ENCODE data around the gene AKAP11.

The AKAP11 gene

DNA sequence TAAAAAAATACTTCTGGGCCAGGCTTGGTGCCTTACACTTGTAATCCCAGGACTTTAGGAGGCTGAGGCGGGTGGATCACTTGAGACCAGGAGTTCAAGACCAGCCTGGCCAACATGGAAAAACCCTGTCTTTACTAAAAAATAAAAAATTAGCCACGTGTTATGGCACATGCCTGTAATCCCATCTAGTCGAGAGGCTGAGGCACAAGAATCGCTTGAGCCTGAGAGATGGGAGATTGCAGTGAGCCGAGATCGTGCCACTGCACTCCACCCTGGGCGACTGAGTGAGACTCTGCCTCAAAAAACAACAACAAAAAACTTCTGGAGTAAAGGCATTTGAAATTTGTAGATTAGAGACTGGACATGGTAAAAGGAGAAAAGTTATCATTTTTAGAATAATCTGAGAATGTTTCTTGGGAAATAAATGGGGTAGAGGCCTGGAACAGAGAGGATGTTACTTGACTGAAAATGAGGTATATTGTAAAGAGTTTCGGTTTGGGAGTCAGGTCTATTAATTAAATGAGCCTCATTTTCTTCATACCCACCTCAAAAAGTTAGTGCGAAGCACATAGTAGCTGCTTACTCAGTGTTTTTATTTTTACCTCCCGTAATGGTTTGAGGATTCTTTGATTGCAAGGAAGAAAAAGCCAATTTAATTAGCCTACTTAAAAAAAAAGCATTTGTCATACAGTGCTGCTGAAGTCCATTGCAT lies 2.6 kb downstream of the AKAP11 start:
- no peak for DNase-seq (ENCODE audit: low read depth in 2 of 2)

GRCh38 chr13:42275098-42275471 lies 3.1 kb downstream of the AKAP11 start:
- no peak for DNase-seq (ENCODE audit: low read depth in 2 of 2)

DNA sequence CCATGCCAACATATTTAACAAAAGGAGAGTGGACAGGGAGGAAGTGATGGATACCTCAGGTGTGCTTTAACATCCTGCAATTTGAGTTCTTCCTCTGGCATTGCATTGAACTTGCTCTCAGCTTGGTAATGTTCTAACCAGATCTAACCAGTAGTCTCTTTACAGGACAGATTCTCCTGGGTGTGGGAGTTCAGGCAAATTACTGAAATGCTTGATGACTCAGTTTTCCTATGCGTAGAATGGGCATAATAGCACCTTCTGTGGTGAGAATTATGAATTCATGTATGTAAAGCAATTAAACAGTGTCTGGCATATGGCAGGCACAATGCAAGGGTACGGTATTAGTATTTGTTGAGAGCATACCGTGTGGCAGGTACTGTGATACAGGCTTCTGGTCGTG lies 3.6 kb downstream of the AKAP11 start:
- DNase-seq (ENCODE audit: low read depth in 2 of 2): no peak

DNA sequence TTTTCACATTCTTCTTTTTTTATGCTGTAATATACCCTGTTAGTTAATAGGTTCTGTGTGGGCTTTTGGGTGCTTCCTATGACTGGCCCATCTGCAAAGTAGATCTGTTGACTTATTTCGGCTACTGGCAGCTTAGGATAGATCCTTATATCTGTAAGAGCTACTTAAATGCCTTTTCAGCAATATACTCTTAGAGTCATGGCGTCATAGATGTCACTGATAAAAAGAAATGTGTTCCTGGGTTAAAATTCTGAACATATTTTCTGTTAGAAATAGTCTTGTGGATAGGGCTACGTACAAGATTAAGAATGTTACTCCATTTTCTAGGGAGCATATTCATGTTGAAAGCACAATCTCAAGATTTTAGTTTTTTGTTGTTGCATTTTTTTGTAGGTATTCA lies 4.7 kb downstream of the AKAP11 start:
- no peak for DNase-seq (ENCODE audit: low read depth in 2 of 2)

DNA sequence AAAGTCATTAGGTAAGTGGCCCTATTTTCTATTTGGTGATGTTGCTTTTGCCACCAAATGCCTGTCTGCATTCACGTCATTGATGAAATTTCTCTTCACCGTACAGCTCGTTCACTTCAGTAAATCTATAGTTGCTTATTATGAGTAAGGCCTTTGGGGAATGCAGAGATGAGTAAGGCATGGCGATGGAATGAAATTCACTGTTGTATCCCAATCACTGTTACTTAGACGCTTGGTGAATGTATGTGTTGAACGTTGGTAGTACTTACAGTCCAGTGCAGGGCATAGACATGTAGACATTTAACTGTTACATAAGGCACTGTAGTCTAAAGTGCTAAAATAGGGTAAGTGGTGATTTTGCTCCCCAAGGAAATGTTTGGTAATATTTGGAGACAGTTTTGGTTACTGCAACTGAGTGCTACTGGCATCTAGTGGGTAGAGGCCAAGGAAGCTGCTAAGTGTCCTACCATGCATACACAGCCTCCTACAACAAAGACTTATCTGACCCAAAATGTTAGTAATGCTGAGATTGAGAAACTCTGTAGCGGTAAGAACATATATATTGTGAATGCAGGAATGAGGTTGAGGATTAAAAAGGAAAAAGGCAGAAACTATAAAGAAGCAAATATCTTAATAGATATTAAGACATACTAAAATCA lies 5.8 kb downstream of the AKAP11 start:
- no peak for DNase-seq (ENCODE audit: low read depth in 2 of 2)

DNA sequence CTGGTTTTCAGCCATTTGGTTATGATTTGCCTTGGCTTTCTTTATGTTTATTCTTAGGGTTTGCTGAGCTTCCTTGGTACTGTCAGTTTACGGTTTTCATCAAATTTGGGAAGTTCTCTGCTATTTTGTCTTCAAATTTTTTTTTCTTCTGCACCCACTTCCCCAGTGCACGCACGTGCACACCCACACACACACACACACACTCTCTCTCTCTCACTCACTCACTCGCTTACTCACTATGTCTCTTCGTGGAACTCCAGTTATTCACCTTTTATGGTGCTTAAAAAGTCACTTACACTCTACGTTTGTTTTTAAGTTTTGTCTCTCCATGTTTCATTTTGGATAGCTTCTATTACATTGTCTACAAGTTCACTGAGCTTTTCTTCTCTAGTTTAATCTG lies 7.1 kb downstream of the AKAP11 start:
- no peak for DNase-seq (ENCODE audit: low read depth in 2 of 2)

GRCh38 chr13:42279986-42280385 lies 8.0 kb downstream of the AKAP11 start:
- no peak for DNase-seq (ENCODE audit: low read depth in 2 of 2)

GRCh38 chr13:42280537-42280936 lies 8.6 kb downstream of the AKAP11 start:
- DNase-seq (ENCODE audit: low read depth in 2 of 2): no peak

GRCh38 chr13:42283574-42283973 lies 11.6 kb downstream of the AKAP11 start:
- DNase-seq (ENCODE audit: low read depth in 2 of 2): no peak

DNA sequence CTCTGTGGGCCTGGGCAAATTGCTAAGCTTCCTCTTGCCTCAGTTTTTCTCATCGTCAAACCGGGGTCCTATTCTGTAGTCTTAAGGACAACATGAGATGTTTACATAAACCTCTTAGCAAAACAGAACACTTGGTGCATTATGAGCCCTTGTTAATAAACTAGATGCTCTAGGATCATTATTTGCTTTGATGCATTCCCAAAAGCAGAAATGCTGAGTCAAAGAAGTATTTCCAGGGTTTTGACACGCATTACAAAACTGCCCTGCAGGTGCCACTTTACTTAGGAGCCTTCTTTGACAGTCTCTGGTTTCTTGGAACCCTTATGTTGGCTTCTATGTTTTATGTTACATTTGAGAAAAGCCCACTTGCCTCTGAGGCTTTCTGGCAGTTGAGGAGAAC lies 12.1 kb downstream of the AKAP11 start:
- DNase-seq (ENCODE audit: low read depth in 2 of 2): no peak

DNA sequence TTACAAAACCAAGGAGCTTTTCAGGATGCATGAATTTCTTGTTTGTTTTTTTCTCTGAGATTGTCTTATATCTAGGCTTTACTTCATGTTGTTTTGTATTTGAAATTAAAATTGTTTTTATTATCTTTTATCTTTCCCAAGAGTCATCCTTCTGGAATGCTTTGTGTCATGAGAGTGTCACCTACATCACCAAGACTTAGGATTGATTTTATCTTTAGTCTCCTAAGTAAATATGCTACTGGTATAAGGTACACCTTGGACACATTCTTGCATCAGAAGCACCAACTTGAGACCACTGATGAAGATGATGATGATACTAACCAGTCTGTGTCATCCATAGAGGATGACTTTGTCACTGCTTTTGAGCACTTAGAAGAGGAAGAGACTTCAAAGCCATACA lies 26.4 kb downstream of the AKAP11 start:
- no peak for DNase-seq (ENCODE audit: low read depth in 2 of 2)

GRCh38 chr13:42305503-42305902 lies 33.6 kb downstream of the AKAP11 start:
- no peak for DNase-seq (ENCODE audit: low read depth in 2 of 2)

DNA sequence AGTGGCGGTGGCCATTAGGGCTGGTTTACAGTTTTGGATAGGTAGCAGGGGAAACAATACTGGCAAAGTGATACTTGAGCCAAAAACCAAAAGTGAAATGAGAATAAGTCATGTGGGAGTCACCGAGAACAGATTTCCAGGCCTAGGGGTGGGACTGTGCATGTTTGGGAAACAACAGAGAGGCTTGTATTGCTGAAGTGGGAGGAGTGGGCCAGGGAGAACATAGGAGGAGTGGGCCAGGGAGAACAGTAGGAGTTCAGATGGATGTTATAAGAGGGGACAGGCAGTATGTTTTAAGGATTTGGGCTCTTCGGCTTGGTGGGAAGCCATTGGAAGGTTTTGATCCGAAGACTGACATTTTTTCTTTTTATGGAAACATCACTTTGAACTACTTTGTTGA lies 35.5 kb downstream of the AKAP11 start:
- no peak for DNase-seq (ENCODE audit: low read depth in 2 of 2)

DNA sequence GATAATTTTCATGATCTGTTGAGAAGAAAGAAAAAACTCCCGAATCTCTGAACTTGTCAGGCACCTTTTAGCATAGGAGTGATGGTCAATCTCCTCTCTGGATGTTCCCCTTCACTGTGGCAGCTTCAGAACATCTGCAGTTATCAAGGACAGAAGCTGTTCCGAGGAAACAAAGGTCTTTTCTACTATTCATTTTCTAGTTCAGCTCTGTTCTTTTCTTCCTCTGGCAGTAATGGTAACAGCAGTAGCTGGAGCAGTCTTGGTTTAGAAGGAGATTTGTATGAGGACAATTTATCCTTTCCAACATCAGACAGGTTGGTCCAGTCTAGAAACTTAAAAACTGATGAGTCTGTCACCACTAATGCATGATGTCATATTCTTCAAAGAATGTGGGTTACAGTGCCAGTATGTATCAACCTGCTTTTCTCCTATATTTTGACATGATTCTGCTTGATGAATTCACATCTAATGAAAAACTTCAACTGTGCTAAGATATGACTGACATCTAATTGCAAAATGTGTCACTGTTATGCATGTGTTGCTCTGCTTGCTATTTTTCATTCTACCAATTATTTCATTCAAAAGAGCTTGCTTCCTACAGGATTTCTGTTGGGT lies 41.0 kb downstream of the AKAP11 start:
- no peak for DNase-seq (ENCODE audit: low read depth in 2 of 2)

- DNase-seq (ENCODE audit: low read depth in 2 of 2): no peak
Observed at GRCh38 chr13:42318570-42318969, 46.6 kb downstream of the AKAP11 start.

- DNase-seq (ENCODE audit: low read depth in 2 of 2): no peak
Observed at GRCh38 chr13:42320375-42320787, 48.4 kb downstream of the AKAP11 start.

DNA sequence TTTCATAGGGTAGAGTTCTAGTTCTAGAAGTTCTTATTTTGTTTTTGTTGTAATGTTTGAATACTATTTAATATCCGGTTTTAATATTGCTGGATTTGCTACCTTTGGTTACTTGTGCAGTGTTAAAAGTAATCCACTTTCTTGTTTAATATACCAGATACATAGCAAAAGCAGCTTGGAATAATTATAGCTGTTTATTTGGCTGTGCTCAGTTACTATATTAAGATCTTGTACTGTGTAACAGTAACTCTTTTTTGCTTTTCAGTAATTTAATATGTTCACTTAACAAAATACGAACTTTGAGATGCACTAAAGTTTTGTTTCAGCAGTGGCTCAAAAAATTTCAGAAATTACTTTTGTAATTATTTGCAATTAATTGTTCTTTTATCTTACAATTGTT lies 50.9 kb downstream of the AKAP11 start:
- no peak for DNase-seq (ENCODE audit: low read depth in 2 of 2)

DNA sequence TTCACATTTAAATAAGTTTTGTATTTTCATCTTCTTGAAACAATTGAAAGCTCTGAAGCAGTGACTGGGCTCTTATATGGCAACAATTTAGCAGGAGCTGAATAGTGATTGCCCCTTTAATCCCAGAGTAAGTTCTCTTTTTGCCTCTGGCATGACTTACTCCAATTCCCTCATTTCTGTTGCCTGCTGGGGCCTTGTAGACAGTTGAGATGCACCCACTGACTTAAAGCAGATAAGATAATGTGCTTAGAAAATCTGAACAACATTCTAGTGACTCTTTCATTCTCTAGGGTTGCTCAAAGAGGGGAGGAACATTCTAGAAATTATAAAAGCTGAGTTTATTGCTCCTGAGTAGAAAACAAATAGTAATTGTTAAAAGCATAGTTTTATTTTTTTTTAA lies 52.8 kb downstream of the AKAP11 start:
- DNase-seq (ENCODE audit: low read depth in 2 of 2): no peak

DNA sequence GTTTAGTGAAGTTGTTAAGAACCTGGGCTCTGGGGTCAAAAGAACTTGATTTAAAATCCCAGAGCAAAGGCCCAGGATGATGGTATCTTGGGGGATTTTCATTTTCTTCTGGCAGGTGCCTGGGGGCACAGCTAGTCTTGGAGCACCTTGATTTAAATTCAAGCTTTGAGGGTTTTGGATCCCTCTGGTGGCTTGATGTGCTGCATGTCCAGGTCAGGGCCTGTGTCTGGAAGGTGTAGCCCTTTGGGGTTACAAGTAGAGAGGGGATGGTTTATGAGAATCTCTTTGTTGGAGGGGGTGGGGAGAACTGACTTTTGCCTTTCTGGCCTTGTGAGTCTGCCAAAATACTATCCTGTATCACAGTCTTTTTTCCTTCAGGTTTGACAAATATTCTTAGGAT lies 55.8 kb downstream of the AKAP11 start:
- DNase-seq (ENCODE audit: low read depth in 2 of 2): no peak

DNA sequence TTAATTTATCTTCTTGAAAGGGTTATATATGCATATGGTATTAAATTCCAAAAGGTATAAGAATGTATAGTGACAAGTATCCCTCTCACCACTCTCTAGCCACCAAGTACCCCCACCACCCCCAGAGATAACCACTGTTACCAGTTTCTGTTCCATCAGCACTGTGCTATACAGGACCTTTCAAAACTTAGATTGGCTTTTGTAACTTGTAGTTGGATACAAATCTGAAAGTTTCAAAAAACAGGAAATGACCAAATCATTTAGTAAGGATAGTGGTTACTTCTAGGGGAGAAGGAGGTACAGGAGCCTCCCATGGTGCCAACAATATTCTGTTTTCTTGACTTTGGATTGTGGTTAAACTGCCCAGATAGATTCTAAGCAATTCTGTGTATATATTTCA lies 56.7 kb downstream of the AKAP11 start:
- no peak for DNase-seq (ENCODE audit: low read depth in 2 of 2)

DNA sequence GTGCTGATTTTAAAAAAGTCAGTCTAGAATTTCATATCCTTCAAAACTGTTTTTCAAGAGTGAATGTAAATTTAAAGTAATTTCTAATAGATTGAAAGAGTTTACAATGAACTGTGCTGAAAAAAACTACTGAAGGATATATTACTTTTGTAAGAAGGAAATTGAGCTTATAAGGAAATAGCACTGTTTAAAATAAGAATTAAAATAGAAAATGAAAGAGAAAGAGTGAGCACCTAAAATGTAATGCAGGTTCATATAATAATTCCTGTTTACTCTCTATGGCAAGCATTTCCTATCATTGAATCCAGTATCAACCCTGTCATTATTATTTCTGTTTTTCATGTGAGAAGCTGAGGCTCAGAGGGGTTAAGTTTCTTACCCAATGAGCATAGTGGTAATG lies 57.3 kb downstream of the AKAP11 start:
- no peak for DNase-seq (ENCODE audit: low read depth in 2 of 2)

GRCh38 chr13:42331009-42331408 lies 59.1 kb downstream of the AKAP11 start:
- no peak for DNase-seq (ENCODE audit: low read depth in 2 of 2)

DNA sequence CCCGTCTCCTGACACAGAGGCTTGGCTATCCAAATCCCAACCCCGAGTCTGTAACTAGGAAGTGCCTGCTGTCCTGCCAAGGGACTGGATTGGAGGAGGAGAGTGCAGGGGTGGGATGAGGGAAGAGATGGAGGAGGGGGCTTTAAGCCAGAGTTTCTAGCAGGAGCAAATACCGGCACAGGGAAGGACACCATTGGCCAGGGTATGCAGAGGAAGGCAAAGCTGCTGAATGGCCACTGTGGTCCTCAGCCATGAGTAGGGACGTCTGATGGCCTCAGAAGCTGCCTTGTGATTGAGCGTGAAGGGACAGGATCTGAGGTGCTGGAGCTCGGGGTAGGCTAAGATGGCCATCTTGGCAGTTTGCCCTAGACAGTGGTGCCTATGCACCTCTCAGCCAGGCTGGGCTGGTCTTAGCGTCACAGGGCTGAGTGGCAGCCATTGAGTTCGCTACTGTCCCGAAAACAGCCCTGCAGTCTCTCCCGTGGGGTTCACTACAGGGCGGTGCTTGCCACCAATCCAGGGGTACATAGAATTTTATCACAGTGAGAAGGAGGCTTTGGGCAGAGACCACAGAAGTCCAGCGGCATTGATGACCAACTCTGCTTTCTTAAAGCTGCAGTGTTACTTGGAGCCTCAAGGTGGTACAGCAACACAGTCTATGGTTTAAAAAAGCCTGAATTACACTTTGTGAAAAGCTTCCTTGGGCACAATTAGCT lies 61.8 kb downstream of the AKAP11 start:
- DNase-seq (ENCODE audit: low read depth in 2 of 2): no peak
